Tongue (tissue), 3 donors: Measurements from ENCODE around the gene C2orf66. TPM values are rescaled to one million over a fixed set of nuclear protein-coding genes. Genes with fewer than 3 reads are reported as not detected.

Experiments
- DNase-seq: peaks from one replicate; pipeline ENCODE4 v3.0.0-alpha.2; 2015
- small RNA-seq: library from RNA; depleted of rRNA; stranded (forward); fragments of <200 nt; gene quantifications from one replicate; pipeline ENCODE3, GENCODE V24; 2014; ENCODE audit warnings: low replicate concordance
- total RNA-seq: library from RNA; depleted of rRNA; stranded (reverse); fragments of >200 nt; gene quantifications from one replicate; pipeline ENCODE4 v1.2.3, GENCODE V29; 2014

The C2orf66 gene
- total RNA-seq, 1 donor from 2014 or later, result not detected

DNA sequence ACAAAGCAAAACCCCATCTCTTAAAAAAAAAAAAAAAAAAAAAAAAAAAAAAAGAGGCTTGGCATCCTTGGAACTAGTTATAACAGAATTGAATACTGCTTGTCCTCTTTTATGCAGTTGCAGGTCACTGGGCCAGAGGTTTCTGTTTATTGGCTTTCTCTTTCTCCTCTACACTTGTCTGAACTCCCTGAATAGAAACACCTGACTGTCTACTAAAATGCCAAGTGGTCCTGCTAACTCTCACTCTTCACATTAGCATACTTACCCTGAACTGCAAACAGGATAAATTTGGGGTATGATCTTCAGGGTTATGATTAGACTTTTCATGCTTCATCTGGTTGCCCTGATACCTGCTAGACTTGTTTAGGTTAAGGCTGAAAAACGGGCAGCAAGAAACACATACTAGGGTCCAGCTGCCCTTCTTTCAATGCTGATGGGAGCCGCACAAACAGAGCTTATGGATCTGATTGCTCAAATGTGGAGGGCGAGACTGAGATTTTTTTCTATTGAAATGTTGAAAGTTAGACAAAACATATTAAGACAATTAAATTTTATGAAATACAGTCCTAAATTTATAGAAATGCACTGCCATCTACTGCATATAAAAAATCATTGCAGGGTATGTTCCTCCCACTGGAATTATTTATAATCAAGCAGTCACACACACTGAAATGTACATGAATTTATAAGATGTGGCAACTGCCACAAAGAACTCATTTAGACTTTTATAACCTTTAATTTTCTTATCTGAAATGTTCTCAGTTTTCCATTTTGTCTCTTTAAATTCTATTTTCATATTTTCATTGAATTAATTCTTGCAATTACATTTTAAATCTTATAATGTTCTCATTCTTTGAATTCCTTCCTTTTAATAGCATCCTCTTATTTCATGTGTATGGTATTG, 50.4 kb downstream of the C2orf66 start:
- DNase-seq, result peak; percentile 22

Small RNA genes lying within 50 kb of the gene (small RNA-seq; reads per million reads assigned to genes)
- gene AC012486.1, result not detected

Other genes with a start within 250 kb of the C2orf66 start
- gene HECW2, start 215.8 kb downstream of the C2orf66 start, total RNA-seq, result 27.6 TPM
- gene CCDC150, start 169.6 kb downstream of the C2orf66 start, total RNA-seq, result 2.4 TPM
- gene GTF3C3, start 9.7 kb downstream of the C2orf66 start, total RNA-seq, result 45.3 TPM
- 41.1 TPM for gene PGAP1, start 117.4 kb upstream of the C2orf66 start, total RNA-seq